HG03469 (cell line): Measurements from ENCODE around the gene NDUFAF8.

Source experiments
- ATAC-seq: cut with Tn5 transposase; IDR thresholded peaks from one replicate; pipeline ENCODE4 v1.9.1; 2021; ENCODE audit warnings: mild to moderate bottlenecking, moderate library complexity, moderate number of reproducible peaks; ENCODE audit not compliant: unreplicated experiment

The NDUFAF8 gene

DNA sequence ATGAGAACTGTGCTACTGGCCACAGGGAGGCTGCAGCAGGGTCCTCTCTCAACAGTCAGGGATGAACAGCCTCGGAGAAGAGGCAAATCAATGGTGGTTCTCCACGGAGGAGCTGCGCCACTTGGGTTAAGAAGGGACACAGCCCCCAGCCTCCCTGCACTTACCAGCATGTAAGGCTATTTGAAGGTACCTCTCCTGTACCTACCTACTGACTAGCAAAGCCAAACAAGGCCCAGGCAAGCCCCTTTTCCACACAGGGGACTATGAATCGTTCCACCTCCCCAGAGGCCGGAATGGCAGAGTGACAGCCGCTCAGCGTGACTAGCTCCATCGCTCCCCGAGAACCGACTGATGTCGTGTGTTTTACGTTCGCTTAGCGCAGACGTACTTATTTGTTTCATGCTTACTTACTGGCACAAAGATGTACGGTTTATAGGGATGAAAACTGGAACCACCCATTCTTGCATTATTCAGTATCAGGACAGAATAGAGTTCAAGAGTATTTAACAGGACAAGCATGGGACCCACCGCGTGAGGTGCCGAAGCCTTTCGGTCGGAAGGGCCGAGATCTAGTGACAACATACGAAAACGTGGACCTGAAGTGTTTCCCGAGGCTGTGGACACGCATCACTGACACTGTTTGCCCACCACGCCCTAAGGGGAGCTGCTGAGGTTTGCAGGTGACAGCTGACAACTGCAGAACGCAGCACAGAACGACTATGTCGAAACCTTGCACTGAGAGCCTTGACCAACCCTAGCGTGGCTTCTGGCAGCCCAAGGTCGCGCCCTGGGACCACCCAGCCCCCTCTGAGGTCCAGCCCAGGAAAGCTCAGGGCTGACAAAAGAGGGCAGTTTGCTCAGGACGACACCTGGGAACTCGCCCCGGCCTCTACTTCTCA is 1.3 kb upstream of the NDUFAF8 start:
- no peak for ATAC-seq

DNA sequence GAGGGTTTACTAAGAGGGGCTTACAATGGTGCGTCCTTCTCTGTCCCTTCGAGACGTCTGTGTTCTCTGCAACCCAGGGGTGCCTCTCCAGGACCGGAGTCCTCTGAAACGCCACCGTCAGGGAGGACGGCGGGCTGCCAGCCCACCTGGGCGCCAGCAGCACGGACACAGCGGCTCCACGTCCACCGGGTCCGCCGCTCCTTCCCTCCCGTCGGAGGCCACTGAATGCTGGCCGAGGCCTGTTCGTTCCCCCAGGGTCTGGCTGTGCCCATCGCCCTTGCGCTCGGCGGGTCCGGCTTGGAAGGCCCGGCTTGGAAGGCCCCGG is 666 bp upstream of the NDUFAF8 start:
- no peak for ATAC-seq

DNA sequence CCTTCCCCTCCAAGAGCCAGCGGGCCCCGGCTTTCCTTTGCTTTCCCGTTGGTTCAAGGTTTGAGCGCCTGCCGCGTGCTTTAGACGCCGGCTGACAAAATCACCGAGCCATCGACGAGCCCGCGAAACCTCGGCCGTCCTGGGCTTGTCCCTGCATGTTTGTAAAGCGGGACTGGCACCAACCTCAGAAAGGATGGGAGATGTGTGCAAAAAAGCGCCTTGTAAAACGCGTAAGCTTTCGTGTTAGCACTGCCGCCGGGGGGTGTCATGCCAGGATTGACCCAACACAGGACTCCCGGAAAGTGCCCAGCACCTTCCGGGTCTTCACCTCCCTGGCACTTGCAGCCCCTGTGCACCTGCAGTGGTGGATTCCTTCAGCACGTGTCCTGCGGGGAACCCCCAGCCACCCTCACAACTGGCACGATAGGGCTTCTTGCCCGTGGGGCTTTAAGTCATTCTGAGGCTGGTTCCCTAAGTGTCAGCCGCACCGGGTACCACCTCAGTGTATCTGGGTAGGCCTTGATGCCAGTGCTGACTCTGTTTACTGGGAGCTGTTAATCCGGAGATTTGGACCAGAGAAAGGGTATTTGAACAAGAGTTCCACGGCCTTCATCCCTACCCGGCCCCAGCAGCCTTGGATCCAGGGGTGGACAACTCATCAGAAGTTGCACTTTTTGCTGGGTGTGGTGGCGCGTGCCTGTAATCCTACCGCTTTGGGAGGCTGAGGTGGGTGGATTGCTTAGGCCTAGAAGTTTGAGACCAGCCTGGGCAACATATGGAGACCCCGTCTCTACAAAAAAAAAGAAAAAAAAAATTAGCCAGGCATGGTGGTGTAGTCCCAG is 817 bp downstream of the NDUFAF8 start:
- no peak for ATAC-seq

DNA sequence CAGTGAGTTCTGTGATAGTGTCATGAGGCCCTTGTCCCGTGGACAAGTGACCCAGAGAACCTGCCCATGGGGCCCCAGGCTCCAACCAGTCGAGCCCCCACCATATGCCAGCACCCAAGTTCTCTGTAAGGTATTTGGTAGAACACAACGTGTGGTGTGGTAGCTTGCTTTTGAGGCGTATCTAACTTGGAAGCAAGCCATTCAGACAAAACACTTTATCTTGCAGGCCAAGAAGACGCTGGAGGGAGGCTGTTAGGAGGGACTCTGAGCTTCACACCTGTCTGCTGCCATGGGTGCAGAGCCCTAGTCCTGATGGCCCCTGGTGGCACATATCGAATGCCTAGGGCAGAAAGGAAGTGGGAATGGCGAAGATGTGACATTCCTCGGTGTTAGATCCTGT is 1.6 kb downstream of the NDUFAF8 start:
- ATAC-seq = no peak

DNA sequence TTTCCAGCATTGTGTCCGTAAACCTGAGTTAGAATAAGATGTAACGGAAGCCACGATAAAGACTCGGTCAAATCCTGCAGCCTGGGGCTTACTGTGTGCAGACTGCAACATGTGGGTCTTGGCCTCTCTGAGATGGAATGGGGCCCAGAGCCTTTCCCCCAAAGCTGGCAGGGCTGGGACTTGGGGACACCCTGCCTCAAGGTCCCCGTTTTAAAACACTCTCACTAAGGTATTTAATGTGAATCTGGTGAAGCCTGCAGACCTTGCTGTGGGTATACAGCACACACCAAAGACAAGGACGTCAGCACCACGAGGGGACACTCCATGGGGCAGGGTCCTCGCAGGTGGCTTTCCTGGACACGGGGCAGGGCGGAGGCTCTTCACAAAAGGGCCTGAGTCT is 2.1 kb downstream of the NDUFAF8 start:
- no peak for ATAC-seq

DNA sequence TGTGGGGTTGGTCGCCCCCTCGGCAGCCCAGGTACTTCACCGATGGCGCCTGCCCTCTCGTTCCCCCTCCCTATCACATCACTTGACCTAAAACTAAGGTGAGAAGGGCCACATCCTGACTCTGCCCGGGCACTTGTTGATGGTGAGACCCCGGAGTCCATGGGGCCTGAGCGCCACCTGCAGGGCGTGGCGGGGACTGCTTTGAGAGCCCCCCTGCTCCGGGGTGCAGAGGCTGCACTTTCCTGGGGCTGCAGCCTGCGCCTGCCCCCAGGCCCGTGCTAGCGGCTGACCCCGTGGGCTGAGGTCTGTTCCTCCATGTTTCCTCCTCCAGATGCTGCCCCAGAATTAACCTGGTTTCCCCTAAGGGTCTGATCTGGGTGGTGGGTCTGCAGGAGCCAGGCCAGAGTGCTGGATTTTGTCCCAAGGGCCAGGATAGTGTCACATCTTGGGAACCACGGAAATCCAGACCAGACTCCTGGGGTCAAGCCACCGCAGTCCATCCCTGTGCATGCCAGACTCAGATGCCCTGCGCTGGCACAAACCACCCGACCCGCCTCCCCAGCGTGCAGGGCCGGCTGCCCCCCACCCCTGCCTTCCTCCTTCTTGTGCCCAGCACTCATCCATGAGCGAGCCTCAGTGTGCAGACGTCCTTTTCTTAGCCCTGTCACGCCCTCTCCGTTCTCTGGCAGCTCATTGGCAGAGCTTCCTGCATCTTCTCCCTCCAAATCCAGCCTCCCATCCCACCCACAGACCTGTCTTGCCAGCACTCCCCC is 2.7 kb downstream of the NDUFAF8 start:
- ATAC-seq = no peak

- no peak for ATAC-seq
Measured at GRCh38 chr17:81242421-81243332, 3.6 kb downstream of the NDUFAF8 start.

DNA sequence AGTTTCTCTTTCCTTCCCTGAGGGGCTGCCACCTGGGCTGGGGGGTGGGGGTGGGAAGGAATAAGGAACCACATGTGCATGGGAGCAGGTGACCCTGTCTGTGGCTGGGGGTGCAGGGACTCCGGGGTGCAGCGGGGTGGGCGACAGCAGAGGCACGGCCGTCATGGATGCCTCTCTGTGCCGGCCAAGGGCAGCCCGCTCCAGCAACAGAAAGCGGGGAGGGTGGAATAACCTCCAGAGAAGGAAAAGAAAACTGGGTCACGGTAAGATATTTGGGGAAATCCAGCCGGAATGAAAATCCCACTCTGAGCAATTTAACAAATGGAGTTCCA is 4.2 kb downstream of the NDUFAF8 start:
- ATAC-seq = no peak

DNA sequence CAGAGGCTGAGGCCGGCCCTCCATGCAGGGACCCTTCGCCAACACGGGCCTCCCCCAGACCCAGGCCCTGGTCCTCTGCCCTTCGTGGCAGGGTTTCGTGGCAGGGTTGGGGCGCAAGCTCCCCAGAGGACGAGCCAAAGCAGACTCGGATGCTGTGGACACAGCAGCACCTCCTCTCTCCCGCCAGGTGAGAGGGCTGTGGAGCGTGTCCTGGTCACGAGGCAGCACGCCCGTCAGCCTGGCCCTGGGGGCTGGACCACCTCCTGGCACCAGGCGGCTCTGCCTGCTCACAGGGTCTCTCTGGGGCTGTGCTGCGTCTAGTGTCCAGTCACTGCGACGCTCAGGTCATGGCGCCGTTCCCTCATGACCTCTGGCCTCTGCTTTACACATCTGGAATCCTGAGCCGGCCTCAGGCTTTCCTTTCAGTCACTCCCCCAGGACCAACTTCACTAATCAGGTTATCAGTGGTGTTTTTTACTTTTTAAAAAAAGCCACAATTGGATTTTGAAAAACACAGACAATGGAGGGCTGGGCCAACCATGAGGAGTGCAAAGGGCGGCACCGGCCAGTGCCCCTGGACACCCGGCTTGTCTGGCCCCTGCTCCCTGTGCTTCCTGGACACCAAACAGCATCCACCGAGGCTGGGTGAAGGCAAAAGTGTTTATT is 5.4 kb downstream of the NDUFAF8 start:
- ATAC-seq = no peak

GRCh38 chr17:81245024-81245664 is 6.0 kb downstream of the NDUFAF8 start:
- no peak for ATAC-seq

GRCh38 chr17:81245665-81246342 is 6.7 kb downstream of the NDUFAF8 start:
- no peak for ATAC-seq

- ATAC-seq = no peak
Measured at GRCh38 chr17:81246343-81246670, 7.2 kb downstream of the NDUFAF8 start.

- no peak for ATAC-seq
Measured at GRCh38 chr17:81246679-81247338, 7.7 kb downstream of the NDUFAF8 start.

DNA sequence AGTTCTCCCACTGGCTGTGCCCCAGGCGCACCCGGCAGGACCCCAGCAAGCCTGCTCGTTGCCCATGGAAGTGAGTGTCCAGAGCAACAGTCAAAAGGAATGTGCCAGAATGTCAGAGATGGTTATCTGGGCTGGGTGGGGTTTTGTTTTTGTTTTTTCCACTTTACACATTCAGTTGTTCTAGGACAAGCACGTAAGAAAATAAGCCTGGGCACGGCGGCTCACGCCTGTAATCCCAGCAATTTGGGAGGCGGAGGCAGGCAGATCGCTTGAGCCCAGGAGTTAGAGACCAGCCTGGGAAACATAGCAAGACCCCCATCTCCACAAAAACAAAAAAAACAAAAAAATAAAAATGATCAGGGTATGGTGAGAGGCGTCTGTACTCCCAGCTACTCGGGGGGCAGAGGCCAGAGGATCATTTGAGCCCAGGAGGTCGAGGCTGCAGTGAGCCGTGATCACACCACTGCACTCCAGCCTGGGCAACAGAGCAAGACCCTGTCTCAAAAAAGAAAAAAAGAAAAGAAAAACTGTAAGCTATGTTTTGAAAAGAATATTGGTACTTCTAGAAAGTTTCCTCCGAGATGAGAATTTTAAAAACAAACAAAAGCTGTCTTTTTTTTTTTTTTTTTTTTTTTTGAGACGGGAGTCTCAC is 8.3 kb downstream of the NDUFAF8 start:
- no peak for ATAC-seq

- no peak for ATAC-seq
Measured at GRCh38 chr17:81248649-81249048, 9.5 kb downstream of the NDUFAF8 start.

DNA sequence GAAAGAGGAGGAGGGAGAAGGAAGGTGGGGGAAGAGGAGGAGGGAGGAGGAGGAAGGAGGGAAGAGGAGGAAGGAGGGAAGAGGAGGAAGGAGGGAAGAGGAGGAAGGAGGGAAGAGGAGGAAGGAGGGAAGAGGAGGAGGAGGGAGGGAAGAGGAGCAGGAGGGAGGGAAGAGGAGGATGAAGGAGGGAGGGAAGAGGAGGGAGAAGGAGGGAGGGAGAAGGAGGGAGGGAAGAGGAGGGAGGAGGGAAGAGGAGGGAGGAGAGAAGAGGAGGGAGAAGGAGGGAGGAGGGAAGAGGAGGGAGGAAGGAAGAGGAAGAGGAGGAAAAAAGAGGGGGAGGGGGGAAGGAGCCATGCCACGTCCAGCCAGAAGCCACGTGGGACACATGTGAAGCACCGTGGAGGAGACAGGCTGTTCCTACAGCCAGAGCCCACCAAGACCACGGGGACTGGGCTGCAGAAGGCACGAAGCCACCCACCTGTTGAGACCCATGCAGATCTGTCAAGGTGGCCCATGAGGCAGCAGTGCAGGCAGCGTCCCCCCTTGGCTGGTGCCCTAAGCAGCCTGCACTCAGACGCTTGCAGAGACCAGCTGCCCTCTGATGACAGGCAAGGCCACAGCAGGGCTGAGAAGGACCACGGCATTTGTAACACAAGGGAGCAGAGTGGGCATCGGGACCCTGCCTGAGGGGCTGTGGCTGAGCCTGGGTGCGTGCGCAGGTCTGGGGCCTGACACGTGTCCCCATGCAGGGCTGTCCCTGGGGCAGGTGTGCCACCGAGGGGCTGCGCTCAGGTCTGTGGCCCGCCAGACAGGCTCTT is 10.3 kb downstream of the NDUFAF8 start:
- no peak for ATAC-seq
